GM12878 (cell line): ENCODE data around the gene LINC00237. TPM values are rescaled to one million over a fixed set of nuclear protein-coding genes. Genes with fewer than 3 reads are reported as not detected.

Experiments
- ATAC-seq: fragments of 200-7000 bp; cut with Tn5 transposase; 3 replicates; pipeline ENCODE4 v1.9.1; 2020; ENCODE audit warnings: mild to moderate bottlenecking, moderate library complexity
- BruUV-seq: library from RNA; stranded (reverse); fragments of 400-500 nt; replicated peaks from 2 replicates; lab custom pipeline; 2021; lab: Mats Ljungman, UMichigan
- CTCF ChIA-PET: fragments of 300-600 bp; sonication (Branson Sonifier 250); formaldehyde crosslinking; extraction: SDS; loops from one replicate; lab custom pipeline; 2021; ENCODE audit warnings: inconsistent platforms; lab: Yijun Ruan, JAX
- POLR2A ChIA-PET: fragments of 350-600 bp; formaldehyde crosslinking; extraction: SDS; loops from one replicate; lab custom pipeline; 2021; ENCODE audit warnings: inconsistent platforms; lab: Charles Lee
- RAD21 ChIA-PET: fragments of 300-600 bp; sonication (Branson Sonifier 250); formaldehyde crosslinking; loops from one replicate; lab custom pipeline; 2023; ENCODE audit warnings: antibody characterized with exemption; ENCODE audit not compliant: unreplicated experiment; lab: Charles Lee
- SMC1A ChIA-PET: fragments of 300-600 bp; sonication (Branson Sonifier 250); formaldehyde crosslinking; loops from one replicate; lab custom pipeline; 2023; ENCODE audit not compliant: unreplicated experiment, uncharacterized antibody; lab: Charles Lee
- DNase-seq: peaks from one replicate; pipeline ENCODE4 v3.0.0-alpha.2; 2011; ENCODE audit warnings: low read depth, low spot score
- FAIRE-seq: peaks from 3 replicates; lab custom pipeline; 2011; peaks lifted over from hg19 to GRCh38; lab: Jason Lieb, UNC
- H2AFZ ChIP-seq: 2 replicates; pipeline ENCODE4 v1.6.0; 2011; ENCODE audit warnings: low read depth, low read length, control low read depth; ENCODE audit not compliant: control insufficient read depth
- H3K27ac ChIP-seq: 2 replicates; pipeline ENCODE4 v1.5.1; 2011; ENCODE audit warnings: control low read depth; ENCODE audit not compliant: control insufficient read depth, insufficient read depth
- H3K27me3 ChIP-seq, 2 experiments: replicated peaks in 1 of 2; 2 replicates each; pipeline versions ENCODE4 v1.6.0 to v1.6.1; 2011; ENCODE audit warnings: low read length in 1 of 2; ENCODE audit not compliant: control insufficient read depth in 2 of 2, insufficient read depth in 2 of 2
- H3K36me3 ChIP-seq, 2 experiments: 2 replicates each; pipeline ENCODE4 v1.5.1; 2011; ENCODE audit warnings: low read length in 1 of 2; ENCODE audit not compliant: control insufficient read depth in 2 of 2, insufficient read depth in 2 of 2
- H3K4me1 ChIP-seq: 2 replicates; pipeline ENCODE4 v1.6.1; 2011; ENCODE audit warnings: mild to moderate bottlenecking, low read length, moderate library complexity, mixed read lengths; ENCODE audit not compliant: control insufficient read depth, insufficient read depth
- H3K4me2 ChIP-seq: 2 replicates; pipeline ENCODE4 v1.6.0; 2011; ENCODE audit warnings: control low read depth; ENCODE audit not compliant: control insufficient read depth, insufficient read depth
- H3K4me3 ChIP-seq: fragments of 200-600 bp; sonication (generic); 2 replicates; pipeline ENCODE4 v1.5.1; 2016
- H3K79me2 ChIP-seq: 2 replicates; pipeline ENCODE4 v1.6.0; 2011; ENCODE audit warnings: low read length; ENCODE audit not compliant: control insufficient read depth, insufficient read depth
- H3K9ac ChIP-seq: 2 replicates; pipeline ENCODE4 v1.8.0; 2011; ENCODE audit warnings: low read length, control low read depth, mixed read lengths; ENCODE audit not compliant: control insufficient read depth, insufficient read depth
- H3K9me3 ChIP-seq: replicated peaks from 3 replicates; pipeline ENCODE4 v1.5.1; 2011; ENCODE audit warnings: mild to moderate bottlenecking, low read length; ENCODE audit not compliant: control insufficient read depth, insufficient read depth
- H4K20me1 ChIP-seq: 2 replicates; pipeline ENCODE4 v1.6.0; 2011; ENCODE audit not compliant: control insufficient read depth, insufficient read depth
- HCFC1 ChIP-seq: fragments of 150-350 bp; IDR thresholded peaks from 2 replicates; pipeline ENCODE4 v1.6.1; 2014; ENCODE audit warnings: low read length
- RAD21 ChIP-seq: IDR thresholded peaks from 2 replicates; pipeline ENCODE4 v1.6.1; 2011; ENCODE audit warnings: mild to moderate bottlenecking, low read depth, low read length, moderate library complexity; ENCODE audit not compliant: insufficient read depth
- WGBS: methylation state at CpG from one replicate; pipeline ENCODE4 v1.1.6; 2016; ENCODE audit warnings: low lambda C conversion rate; ENCODE audit not compliant: insufficient replicate concordance, insufficient coverage; ENCODE audit errors: missing lambda C conversion rate; 5-methylcytosine and 5-hydroxymethylcytosine counted together
- in situ Hi-C: fragments of 300-500 bp; cut with MboI; formaldehyde crosslinking; loops from 9 replicates; pipeline ENCODE4 v1.14.3; 2018; ENCODE audit warnings: mixed read lengths
- intact Hi-C: fragments of 100-400 bp; cut with micrococcal nuclease; formaldehyde crosslinking; loops from one replicate; pipeline ENCODE4 v1.14.2; 2022; ENCODE audit not compliant: unreplicated experiment
- polyA plus RNA-seq, 11 experiments: library from polyadenylated mRNA; depleted of rRNA in 4 of 11; unstranded in 6 of 11; stranded (reverse) in 5 of 11; fragments of >200 nt; fragmentation: Nextera tagmentation in 4 of 11; fragmentation: Illumina TruSeq in 1 of 11; extraction: Ambion mirVana in 4 of 11; extraction: Trizol in 1 of 11; gene quantifications; 1 replicate in 1 of 11; 2 replicates in 10 of 11; pipeline versions ENCODE4 v1.2.1 to v1.2.3, GENCODE V29; 2011 to 2016; ENCODE audit warnings: inconsistent platforms in 2 of 11, missing spikeins in 2 of 11, low read depth in 1 of 11
- total RNA-seq, 4 experiments: library from RNA; depleted of rRNA in 3 of 4; stranded (reverse); fragments of >200 nt in 3 of 4; fragmentation: Illumina TruSeq in 1 of 4; extraction: Trizol in 1 of 4; gene quantifications; 2 replicates each; pipeline versions ENCODE4 v1.2.1 to v1.2.3, GENCODE V29; 2013 to 2021
- TF ChIP-seq, protein P1 (sequence below): IDR thresholded peaks from 2 replicates; pipeline ENCODE4 v1.6.1; 2012; ENCODE audit warnings: low read depth, low read length, improper control_type of control experiment
- TF ChIP-seq, protein P2 (sequence below): fragments of 450-650 bp; IDR thresholded peaks from 2 replicates; pipeline ENCODE4 v1.6.1; 2018; ENCODE audit warnings: mild to moderate bottlenecking, low read depth, moderate library complexity; ENCODE audit not compliant: partially characterized antibody

Gene LINC00237
- total and polyA plus RNA-seq, 10 of the 15 experiments (the other 5 are each of a cell fraction or from before 2014, with no cell fraction given), result not detected

DNA sequence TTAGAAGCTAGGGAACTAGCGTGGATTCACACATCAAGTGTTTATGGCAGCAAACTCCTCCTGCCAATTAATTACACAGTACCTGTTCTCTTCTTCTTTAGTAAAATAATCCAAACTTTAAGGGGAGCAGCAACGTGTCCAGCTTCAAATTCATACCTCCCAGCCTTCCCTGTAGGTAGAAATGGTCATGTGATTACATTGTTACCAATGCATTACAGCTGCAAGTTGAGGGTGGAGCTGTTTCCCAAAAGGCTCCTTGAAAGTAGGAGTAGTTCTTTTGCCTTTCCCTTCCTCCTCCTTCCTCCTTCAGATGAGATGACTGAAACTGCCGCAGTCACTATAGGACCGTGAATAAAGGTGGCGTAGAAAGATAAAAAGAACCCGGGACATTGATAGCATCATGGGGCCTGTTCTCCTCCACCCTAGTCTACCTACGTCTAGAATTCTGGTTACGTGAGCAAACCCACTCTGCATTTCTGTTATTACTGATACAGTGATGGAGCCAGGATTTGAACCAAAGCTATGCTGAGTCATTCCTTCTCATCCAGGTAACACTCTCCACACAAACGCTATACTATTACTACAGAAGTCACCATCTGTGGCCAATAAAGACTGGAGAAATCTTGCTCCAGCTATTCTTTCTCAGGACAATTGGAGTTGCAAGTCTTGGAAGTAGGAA, 18.2 kb downstream of the LINC00237 start:
- no peak overlapping the region for H3K27ac ChIP-seq
- 74% methylated on average over 9 of the region's 9 CpGs for WGBS
- ChIA-PET RAD21 (no interaction called here), SMC1A (no interaction called here), CTCF (no interaction called here), POLR2A (no interaction called here)
- DNase-seq, result no peak
- H3K9ac ChIP-seq, result no peak overlapping the region
- BruUV-seq, result no TSS peak
- H3K79me2 ChIP-seq, result no peaks in the 10 kb centered on the region
- H3K36me3 ChIP-seq, result no peaks in the 10 kb centered on the region
- no peak overlapping the region for H2AFZ ChIP-seq
- H3K9me3 ChIP-seq, result no peaks in the 10 kb centered on the region
- intact Hi-C loops, result no loop called here
- peaks cover 3 to 4% of the 10 kb centered on the region in 2 experiments; a peak in 2 of 4 replicates for H3K27me3 ChIP-seq
- no peak overlapping the region for H3K4me3 ChIP-seq
- no peak for FAIRE-seq
- no peaks in the 10 kb centered on the region for H4K20me1 ChIP-seq
- TF ChIP-seq, protein P1, sequence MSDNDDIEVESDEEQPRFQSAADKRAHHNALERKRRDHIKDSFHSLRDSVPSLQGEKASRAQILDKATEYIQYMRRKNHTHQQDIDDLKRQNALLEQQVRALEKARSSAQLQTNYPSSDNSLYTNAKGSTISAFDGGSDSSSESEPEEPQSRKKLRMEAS, result no peak
- no peak for TF ChIP-seq RAD21
- TF ChIP-seq HCFC1, result no peak
- in situ Hi-C loops, result no loop called here
- ATAC-seq, result no peak
- no peak overlapping the region for H3K4me2 ChIP-seq
- no peaks in the 10 kb centered on the region for H3K4me1 ChIP-seq

DNA sequence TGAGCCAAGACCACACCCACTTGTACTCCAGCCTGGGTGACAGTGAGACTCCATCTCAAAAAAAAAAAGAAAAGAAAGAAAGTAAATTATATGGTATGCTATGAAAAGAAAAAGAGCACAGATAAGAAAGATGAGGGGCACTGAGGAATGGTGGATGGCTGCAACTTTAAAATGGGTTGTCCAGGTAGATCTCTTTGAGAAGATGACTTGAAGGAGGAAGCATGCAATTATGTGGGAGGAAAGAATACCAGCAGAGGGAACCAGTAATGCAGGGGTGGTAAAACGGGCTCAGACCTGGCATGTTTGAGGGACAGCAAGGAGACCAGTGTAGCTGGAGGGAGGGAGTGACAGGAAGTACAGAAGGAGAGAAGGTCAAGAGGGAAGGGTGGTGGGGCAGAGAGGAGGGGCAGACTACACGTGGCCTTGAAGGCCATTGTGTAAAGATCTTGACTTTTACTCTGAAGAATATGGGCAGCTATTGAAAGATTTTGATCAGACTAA, 22.3 kb downstream of the LINC00237 start:
- CTCF ChIA-PET, result no interaction called here

More for the DNA sequence above, 22.3 kb downstream of the LINC00237 start:
- WGBS, result 0% methylated on average over 2 of the region's 2 CpGs
- TF ChIP-seq, protein P2, sequence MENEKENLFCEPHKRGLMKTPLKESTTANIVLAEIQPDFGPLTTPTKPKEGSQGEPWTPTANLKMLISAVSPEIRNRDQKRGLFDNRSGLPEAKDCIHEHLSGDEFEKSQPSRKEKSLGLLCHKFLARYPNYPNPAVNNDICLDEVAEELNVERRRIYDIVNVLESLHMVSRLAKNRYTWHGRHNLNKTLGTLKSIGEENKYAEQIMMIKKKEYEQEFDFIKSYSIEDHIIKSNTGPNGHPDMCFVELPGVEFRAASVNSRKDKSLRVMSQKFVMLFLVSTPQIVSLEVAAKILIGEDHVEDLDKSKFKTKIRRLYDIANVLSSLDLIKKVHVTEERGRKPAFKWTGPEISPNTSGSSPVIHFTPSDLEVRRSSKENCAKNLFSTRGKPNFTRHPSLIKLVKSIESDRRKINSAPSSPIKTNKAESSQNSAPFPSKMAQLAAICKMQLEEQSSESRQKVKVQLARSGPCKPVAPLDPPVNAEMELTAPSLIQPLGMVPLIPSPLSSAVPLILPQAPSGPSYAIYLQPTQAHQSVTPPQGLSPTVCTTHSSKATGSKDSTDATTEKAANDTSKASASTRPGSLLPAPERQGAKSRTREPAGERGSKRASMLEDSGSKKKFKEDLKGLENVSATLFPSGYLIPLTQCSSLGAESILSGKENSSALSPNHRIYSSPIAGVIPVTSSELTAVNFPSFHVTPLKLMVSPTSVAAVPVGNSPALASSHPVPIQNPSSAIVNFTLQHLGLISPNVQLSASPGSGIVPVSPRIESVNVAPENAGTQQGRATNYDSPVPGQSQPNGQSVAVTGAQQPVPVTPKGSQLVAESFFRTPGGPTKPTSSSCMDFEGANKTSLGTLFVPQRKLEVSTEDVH, result no peak
- no peak for TF ChIP-seq HCFC1
- FAIRE-seq (peak; percentile 7), DNase-seq (no peak), ATAC-seq (no peak)
- no peaks in the 10 kb centered on the region for H3K9me3 ChIP-seq
- RAD21 ChIA-PET, result no interaction called here
- POLR2A ChIA-PET, result no interaction called here
- no TSS peak for BruUV-seq
- SMC1A ChIA-PET, result no interaction called here
- no peak overlapping the region for H3K27ac ChIP-seq
- no peaks in the 10 kb centered on the region for H3K79me2 ChIP-seq
- no peaks in the 10 kb centered on the region for H3K4me1 ChIP-seq
- no peaks in the 10 kb centered on the region for H4K20me1 ChIP-seq
- no peak overlapping the region for H3K4me3 ChIP-seq
- H2AFZ ChIP-seq, result no peak overlapping the region
- no peaks in the 10 kb centered on the region; a peak in 1 of 4 replicates for H3K27me3 ChIP-seq
- H3K36me3 ChIP-seq, result no peaks in the 10 kb centered on the region
- in situ Hi-C loops (no loop called here), intact Hi-C loops (no loop called here)
- H3K9ac ChIP-seq, result no peak overlapping the region
- H3K4me2 ChIP-seq, result no peak overlapping the region
